Measurements from ENCODE around the gene JOSD2.

JOSD2 gene

GRCh38 chr19:50553134-50553703 is 42.2 kb upstream of the JOSD2 start:
- Histone ChIP-seq H3K4me3 (replicated peaks; ENCODE audit: insufficient read depth, low read length) (no peak overlapping the region), H3K27ac (replicated peaks) (no peak overlapping the region), H3K27me3 (ENCODE audit: insufficient read depth, poor library complexity, severe bottlenecking) (peaks cover 13% of the 10 kb centered on the region)
- DNase-seq (ENCODE audit: low read depth in 1 of 2, low spot score in 1 of 2) = no peak
- no peak for TF ChIP-seq CTCF (IDR thresholded peaks at IDR 0.05; ENCODE audit: insufficient read depth, low read length)
- TF ChIP-seq GABPA (IDR thresholded peaks at IDR 0.05; ENCODE audit: low read depth) = no peak
- no peak for TF ChIP-seq REST (IDR thresholded peaks at IDR 0.05; ENCODE audit: insufficient replicate concordance, low read depth)
- no peak for TF ChIP-seq POLR2AphosphoS5 (IDR thresholded peaks at IDR 0.05; ENCODE audit: low read depth)
- TF ChIP-seq SPI1 (IDR thresholded peaks at IDR 0.05; ENCODE audit: borderline replicate concordance, low read depth) = no peak

- no peak overlapping the region for H3K4me3 ChIP-seq (replicated peaks; ENCODE audit: insufficient read depth, low read length)
- no peak overlapping the region for H3K27ac ChIP-seq (replicated peaks)
- no peak for DNase-seq (ENCODE audit: low read depth in 1 of 2, low spot score in 1 of 2)
- TF ChIP-seq CTCF (IDR thresholded peaks at IDR 0.05; ENCODE audit: insufficient read depth, low read length) (no peak), POLR2AphosphoS5 (IDR thresholded peaks at IDR 0.05; ENCODE audit: low read depth) (no peak), REST (IDR thresholded peaks at IDR 0.05; ENCODE audit: insufficient replicate concordance, low read depth) (no peak), SPI1 (IDR thresholded peaks at IDR 0.05; ENCODE audit: borderline replicate concordance, low read depth) (no peak), GABPA (IDR thresholded peaks at IDR 0.05; ENCODE audit: low read depth) (no peak)
- H3K27me3 ChIP-seq (ENCODE audit: insufficient read depth, poor library complexity, severe bottlenecking) = peaks cover 13% of the 10 kb centered on the region
Measured at GRCh38 chr19:50552540-50552939, 41.5 kb upstream of the JOSD2 start.

GRCh38 chr19:50551715-50552187 is 40.8 kb upstream of the JOSD2 start:
- Histone ChIP-seq H3K27me3 (ENCODE audit: insufficient read depth, poor library complexity, severe bottlenecking) (peaks cover 13% of the 10 kb centered on the region), H3K27ac (replicated peaks) (no peak overlapping the region), H3K4me3 (replicated peaks; ENCODE audit: insufficient read depth, low read length) (no peak overlapping the region)
- TF ChIP-seq SPI1 (IDR thresholded peaks at IDR 0.05; ENCODE audit: borderline replicate concordance, low read depth) (no peak), POLR2AphosphoS5 (IDR thresholded peaks at IDR 0.05; ENCODE audit: low read depth) (no peak), GABPA (IDR thresholded peaks at IDR 0.05; ENCODE audit: low read depth) (no peak), REST (IDR thresholded peaks at IDR 0.05; ENCODE audit: insufficient replicate concordance, low read depth) (no peak), CTCF (IDR thresholded peaks at IDR 0.05; ENCODE audit: insufficient read depth, low read length) (no peak)
- no peak for DNase-seq (ENCODE audit: low read depth in 1 of 2, low spot score in 1 of 2)

Measured in HL-60 (cell line).